Measurements from ENCODE around the gene FNDC3B. TPM values are rescaled to one million over a fixed set of nuclear protein-coding genes. Genes with fewer than 3 reads are reported as not detected.

Gene FNDC3B
- total RNA-seq, 1 experiment from 2014 or later, result 149 TPM

DNA sequence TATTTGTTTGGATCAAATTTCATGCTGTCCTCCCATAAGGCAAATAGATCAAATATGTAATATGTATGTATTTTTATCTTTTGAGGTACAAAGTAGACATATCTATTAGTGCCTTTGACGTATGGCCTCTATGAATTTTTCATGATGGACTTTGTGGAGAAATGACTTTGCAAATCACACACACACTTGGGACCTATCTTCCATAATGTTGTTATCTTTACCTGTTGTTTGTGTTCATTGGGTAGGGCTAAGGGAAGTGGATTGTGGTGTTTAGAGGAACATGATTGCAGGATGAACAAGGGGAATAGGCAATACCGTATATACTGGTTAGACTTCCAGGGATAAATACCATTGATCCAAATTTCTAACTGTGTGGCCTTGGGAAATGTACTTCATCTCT lies 266.6 kb downstream of the FNDC3B start:
- intact Hi-C loops (cut with micrococcal nuclease), result loop anchor here (10.0 kb wide), 1 partner anchor 181 kb away; no protein-coding TSS in a partner anchor
- no peaks in the 10 kb centered on the region for H3K27me3 Mint-ChIP-seq (ENCODE audit: insufficient read depth, unreplicated experiment)
- no TSS peak for BruUV-seq (replicated peaks)
- H3K4me3 Mint-ChIP-seq (ENCODE audit: unreplicated experiment), result peak overlapping the region; percentile 14
- peaks cover 7% of the 10 kb centered on the region for H3K9me3 Mint-ChIP-seq (ENCODE audit: unreplicated experiment)
- ChIA-PET CTCF (interaction anchor here (2.1 kb wide), 1 partner anchor 26 kb away, joined by 19 read pairs; no protein-coding TSS in a partner anchor), POLR2A (interaction anchor here (1.4 to 2.0 kb wide), 3 partner anchors 9 to 18 kb away, joined by 4 to 12 read pairs (median 12); no protein-coding TSS in a partner anchor)
- peaks cover 32% of the 10 kb centered on the region for H3K4me1 Mint-ChIP-seq (ENCODE audit: insufficient read depth, unreplicated experiment)
- peaks cover 73% of the 10 kb centered on the region for H3K36me3 Mint-ChIP-seq (ENCODE audit: insufficient read depth, unreplicated experiment)
- no peak for DNase-seq (ENCODE audit: unreplicated experiment)
- H3K27ac Mint-ChIP-seq (ENCODE audit: low read depth, unreplicated experiment), result peak overlapping the region; percentile 59
- TF ChIP-seq, protein P1, sequence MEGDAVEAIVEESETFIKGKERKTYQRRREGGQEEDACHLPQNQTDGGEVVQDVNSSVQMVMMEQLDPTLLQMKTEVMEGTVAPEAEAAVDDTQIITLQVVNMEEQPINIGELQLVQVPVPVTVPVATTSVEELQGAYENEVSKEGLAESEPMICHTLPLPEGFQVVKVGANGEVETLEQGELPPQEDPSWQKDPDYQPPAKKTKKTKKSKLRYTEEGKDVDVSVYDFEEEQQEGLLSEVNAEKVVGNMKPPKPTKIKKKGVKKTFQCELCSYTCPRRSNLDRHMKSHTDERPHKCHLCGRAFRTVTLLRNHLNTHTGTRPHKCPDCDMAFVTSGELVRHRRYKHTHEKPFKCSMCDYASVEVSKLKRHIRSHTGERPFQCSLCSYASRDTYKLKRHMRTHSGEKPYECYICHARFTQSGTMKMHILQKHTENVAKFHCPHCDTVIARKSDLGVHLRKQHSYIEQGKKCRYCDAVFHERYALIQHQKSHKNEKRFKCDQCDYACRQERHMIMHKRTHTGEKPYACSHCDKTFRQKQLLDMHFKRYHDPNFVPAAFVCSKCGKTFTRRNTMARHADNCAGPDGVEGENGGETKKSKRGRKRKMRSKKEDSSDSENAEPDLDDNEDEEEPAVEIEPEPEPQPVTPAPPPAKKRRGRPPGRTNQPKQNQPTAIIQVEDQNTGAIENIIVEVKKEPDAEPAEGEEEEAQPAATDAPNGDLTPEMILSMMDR (IDR thresholded peaks at IDR 0.05; ENCODE audit: unreplicated experiment), result no peak

DNA sequence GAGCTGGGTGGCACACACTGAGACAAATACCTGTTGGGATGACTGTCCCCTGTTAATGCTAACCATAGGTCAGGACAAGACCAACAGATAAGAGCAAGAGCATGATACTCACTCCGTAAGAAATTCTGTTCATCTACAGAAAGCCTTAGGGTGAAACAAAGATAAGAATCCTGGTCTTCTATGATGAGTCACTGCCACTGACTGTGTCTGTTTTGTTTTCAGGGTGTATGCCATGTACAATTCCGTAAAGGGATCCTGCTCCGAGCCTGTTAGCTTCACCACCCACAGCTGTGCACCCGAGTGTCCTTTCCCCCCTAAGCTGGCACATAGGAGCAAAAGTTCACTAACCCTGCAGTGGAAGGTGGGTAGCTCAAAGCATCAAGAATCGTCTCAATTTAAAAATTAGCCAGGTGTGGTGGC lies 267.8 kb downstream of the FNDC3B start:
- Mint-ChIP-seq H3K27me3 (ENCODE audit: insufficient read depth, unreplicated experiment) (no peaks in the 10 kb centered on the region), H3K9me3 (ENCODE audit: unreplicated experiment) (peaks cover 7% of the 10 kb centered on the region), H3K4me1 (ENCODE audit: insufficient read depth, unreplicated experiment) (peaks cover 32% of the 10 kb centered on the region), H3K36me3 (ENCODE audit: insufficient read depth, unreplicated experiment) (peaks cover 75% of the 10 kb centered on the region), H3K4me3 (ENCODE audit: unreplicated experiment) (peak overlapping the region; percentile 17), H3K27ac (ENCODE audit: low read depth, unreplicated experiment) (peak overlapping the region; percentile 68)
- peak; percentile 42 for DNase-seq (ENCODE audit: unreplicated experiment)
- CTCF ChIA-PET, result interaction anchor here (0.6 to 2.1 kb wide), 9 partner anchors 11 to 478 kb away, joined by 3 to 19 read pairs (median 4); no protein-coding TSS in a partner anchor
- TF ChIP-seq, protein P1 (IDR thresholded peaks at IDR 0.05; ENCODE audit: unreplicated experiment), result no peak
- POLR2A ChIA-PET, result interaction anchor here (0.7 to 2.0 kb wide), 10 partner anchors 8 to 501 kb away, joined by 3 to 12 read pairs (median 3); no protein-coding TSS in a partner anchor
- intact Hi-C loops (cut with micrococcal nuclease), result loop anchor here (10.0 kb wide), 1 partner anchor 182 kb away; no protein-coding TSS in a partner anchor
- BruUV-seq (replicated peaks), result no TSS peak

DNA sequence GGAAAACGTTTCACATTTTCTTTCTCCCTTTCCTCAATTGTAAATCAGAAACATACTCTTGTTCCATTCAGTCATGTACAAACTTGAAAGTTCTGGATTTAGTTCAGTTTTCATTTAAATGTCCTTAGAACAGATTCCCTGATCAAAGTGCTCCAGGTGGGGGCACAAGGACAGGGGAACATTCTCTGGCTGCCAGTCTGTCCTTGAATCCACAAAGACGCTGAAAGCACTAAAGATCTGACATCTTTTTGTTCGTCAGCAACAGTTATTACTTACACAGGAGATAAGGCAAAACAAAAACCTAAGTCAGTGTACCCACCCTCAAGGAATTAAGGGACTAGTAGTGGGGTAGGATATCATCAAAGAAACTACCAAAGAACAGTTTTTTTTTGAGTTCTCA lies 269.7 kb downstream of the FNDC3B start:
- TF ChIP-seq, protein P1 (IDR thresholded peaks at IDR 0.05; ENCODE audit: unreplicated experiment), result no peak
- POLR2A ChIA-PET, result interaction anchor here (1.0 kb wide), 1 partner anchor 14 kb away, joined by 3 read pairs; no protein-coding TSS in a partner anchor
- no peak for DNase-seq (ENCODE audit: unreplicated experiment)
- Mint-ChIP-seq H3K27me3 (ENCODE audit: insufficient read depth, unreplicated experiment) (no peaks in the 10 kb centered on the region), H3K27ac (ENCODE audit: low read depth, unreplicated experiment) (no peak overlapping the region), H3K4me3 (ENCODE audit: unreplicated experiment) (no peak overlapping the region), H3K9me3 (ENCODE audit: unreplicated experiment) (peaks cover 7% of the 10 kb centered on the region), H3K36me3 (ENCODE audit: insufficient read depth, unreplicated experiment) (peaks cover 83% of the 10 kb centered on the region), H3K4me1 (ENCODE audit: insufficient read depth, unreplicated experiment) (peaks cover 32% of the 10 kb centered on the region)
- CTCF ChIA-PET, result no interaction called here
- BruUV-seq (replicated peaks), result no TSS peak
- intact Hi-C loops (cut with micrococcal nuclease), result loop anchor here (10.0 kb wide), 1 partner anchor 184 kb away; no protein-coding TSS in a partner anchor

DNA sequence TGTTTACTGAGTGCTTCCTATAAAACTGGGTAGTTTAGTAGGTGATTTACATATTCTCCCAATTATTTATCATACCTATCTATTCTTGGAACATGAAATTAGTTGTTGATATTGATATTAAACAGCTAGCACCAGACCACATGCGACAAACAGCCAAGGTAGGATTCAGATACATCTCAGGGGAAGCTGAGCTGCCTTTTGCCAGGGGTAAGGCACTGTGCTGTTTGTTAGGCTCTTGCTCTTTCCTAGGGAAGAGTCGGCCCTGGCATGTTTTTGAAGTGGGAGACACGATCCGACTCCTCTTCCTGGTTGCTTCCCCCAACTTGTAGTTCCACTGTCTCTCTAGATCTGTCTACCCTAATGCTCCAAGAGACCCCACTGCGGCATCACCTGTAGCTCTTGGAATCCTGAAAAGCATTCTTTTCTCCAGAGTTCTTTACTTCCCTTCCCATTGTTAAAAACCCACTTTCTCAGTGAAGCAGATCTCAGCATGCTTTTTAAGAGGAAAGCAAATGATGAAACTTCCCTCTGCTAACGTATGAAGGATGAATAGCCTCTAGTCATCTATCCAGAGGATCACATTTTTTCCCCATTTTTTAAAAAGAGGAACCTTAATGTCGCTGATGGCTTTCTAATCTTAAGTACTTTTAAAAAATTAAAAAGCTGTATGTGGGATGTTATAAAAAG lies 270.5 kb downstream of the FNDC3B start:
- Mint-ChIP-seq H3K36me3 (ENCODE audit: insufficient read depth, unreplicated experiment) (peaks cover 80% of the 10 kb centered on the region), H3K27ac (ENCODE audit: low read depth, unreplicated experiment) (peak overlapping the region; percentile 3), H3K4me1 (ENCODE audit: insufficient read depth, unreplicated experiment) (peaks cover 35% of the 10 kb centered on the region), H3K9me3 (ENCODE audit: unreplicated experiment) (peaks cover 7% of the 10 kb centered on the region), H3K27me3 (ENCODE audit: insufficient read depth, unreplicated experiment) (no peaks in the 10 kb centered on the region), H3K4me3 (ENCODE audit: unreplicated experiment) (no peak overlapping the region)
- no peak for DNase-seq (ENCODE audit: unreplicated experiment)
- intact Hi-C loops (cut with micrococcal nuclease), result loop anchor here (10.0 kb wide), 1 partner anchor 185 kb away; no protein-coding TSS in a partner anchor
- no TSS peak for BruUV-seq (replicated peaks)
- POLR2A ChIA-PET, result interaction anchor here (0.7 to 1.0 kb wide), 2 partner anchors 11 to 20 kb away, joined by 3 read pairs; no protein-coding TSS in a partner anchor
- CTCF ChIA-PET, result interaction anchor here (0.7 to 3.0 kb wide), 3 partner anchors 8 to 25 kb away, joined by 3 to 13 read pairs (median 5); no protein-coding TSS in a partner anchor
- TF ChIP-seq, protein P1 (IDR thresholded peaks at IDR 0.05; ENCODE audit: unreplicated experiment), result no peak
